GM18861 (cell line): ENCODE results near the gene SSC5D.
"Not testable (repeated sequence)": the region's sequence is repeated elsewhere in the genome, so short reads cannot be mapped to it uniquely, and the experiment has no call there.

Source experiments
- ATAC-seq: cut with Tn5 transposase; IDR thresholded peaks from one replicate; pipeline ENCODE4 v1.9.1; 2021; ENCODE audit not compliant: unreplicated experiment

The SSC5D gene

GRCh38 chr19:55487924-55488687 lies at the start of gene SSC5D:
Gene SSC5D (plus strand): TSS chr19:55488436. CDS start chr19:55488590, 154 bp downstream.
- ATAC-seq = no peak

GRCh38 chr19:55439052-55439451 lies 49.2 kb upstream of the SSC5D start:
- ATAC-seq = no peak

- ATAC-seq = no peak
These were observed 47.7 kb upstream of the SSC5D start for GRCh38 chr19:55440411-55441105.

GRCh38 chr19:55441319-55441691 lies 46.9 kb upstream of the SSC5D start:
- no peak for ATAC-seq

- ATAC-seq = no peak
These were observed 46.4 kb upstream of the SSC5D start for GRCh38 chr19:55441692-55442321.

GRCh38 chr19:55442372-55442961 lies 45.8 kb upstream of the SSC5D start:
- no peak for ATAC-seq

- ATAC-seq = no peak
These were observed 45.0 kb upstream of the SSC5D start, which contains the start of gene SHISA7 for GRCh38 chr19:55443045-55443823. Gene SHISA7 (minus strand): TSS chr19:55443300. CDS start chr19:55442863, 437 bp downstream.

- no peak for ATAC-seq
These were observed 44.3 kb upstream of the SSC5D start for GRCh38 chr19:55443824-55444480.

- ATAC-seq = no peak
These were observed 43.6 kb upstream of the SSC5D start for GRCh38 chr19:55444646-55445045.

- no peak for ATAC-seq
These were observed 42.2 kb upstream of the SSC5D start for GRCh38 chr19:55446060-55446459.

GRCh38 chr19:55447421-55448174 lies 40.6 kb upstream of the SSC5D start:
- ATAC-seq = no peak

GRCh38 chr19:55448175-55448490 lies 40.1 kb upstream of the SSC5D start:
- ATAC-seq = not testable (repeated sequence)

- no peak for ATAC-seq
These were observed 38.8 kb upstream of the SSC5D start for GRCh38 chr19:55449469-55449868.

- ATAC-seq = no peak
These were observed 36.9 kb upstream of the SSC5D start for GRCh38 chr19:55451163-55451964.

GRCh38 chr19:55451965-55452748 lies 36.1 kb upstream of the SSC5D start:
- ATAC-seq = no peak

- no peak for ATAC-seq
These were observed 35.4 kb upstream of the SSC5D start for GRCh38 chr19:55452749-55453346.

GRCh38 chr19:55453511-55454260 lies 34.5 kb upstream of the SSC5D start:
- ATAC-seq = no peak
